Ascending aorta (tissue), 2 donors: Measurements from ENCODE around the gene MTR. TPM values are rescaled to one million over a fixed set of nuclear protein-coding genes. Genes with fewer than 3 reads are reported as not detected.

Source experiments
- DNase-seq, 2 donors: peaks; one replicate each; pipeline ENCODE4 v3.0.0-alpha.2; 2019; ENCODE audit warnings: low spot score in 2 of 2
- H3K27ac ChIP-seq, 2 donors: fragments of 200-600 bp; sonication (generic); one replicate each; pipeline ENCODE4 v1.5.1; 2016 to 2017; ENCODE audit warnings: mild to moderate bottlenecking in 1 of 2
- H3K27me3 ChIP-seq: fragments of 200-600 bp; sonication (generic); one replicate; pipeline ENCODE4 v1.5.1; 2017
- H3K36me3 ChIP-seq, 2 donors: fragments of 200-600 bp; sonication (generic); one replicate each; pipeline ENCODE4 v1.5.1; 2016
- H3K4me1 ChIP-seq, 2 donors: fragments of 200-600 bp; sonication (generic); one replicate each; pipeline ENCODE4 v1.5.1; 2016 to 2017; ENCODE audit warnings: mild to moderate bottlenecking in 1 of 2
- H3K4me3 ChIP-seq, 2 donors: fragments of 200-600 bp; sonication (generic); one replicate each; pipeline ENCODE4 v1.5.1; 2016 to 2017; ENCODE audit warnings: mild to moderate bottlenecking in 1 of 2
- H3K9me3 ChIP-seq, 2 donors: fragments of 200-600 bp; sonication (generic); one replicate each; pipeline ENCODE4 v1.5.1; 2016
- intact Hi-C: fragments of 100-400 bp; cut with DNase I; formaldehyde crosslinking; loops from one replicate; pipeline ENCODE4 v1.15.1; 2023
- total RNA-seq: library from RNA; depleted of rRNA; stranded (reverse); fragments of >200 nt; gene quantifications from one replicate; pipeline ENCODE4 v1.1.0, GENCODE V29; 2016
- TF ChIP-seq, protein P1 (sequence below), 3 experiments: fragments of 200-600 bp in 2 of 3; fragments of 450-650 bp in 1 of 3; sonication (generic) in 2 of 3; IDR thresholded peaks; one replicate each; pipeline ENCODE4 v1.5.1; 2016 to 2019; ENCODE audit warnings: antibody characterized with exemption in 3 of 3, mild to moderate bottlenecking in 1 of 3, moderate library complexity in 1 of 3

The MTR gene
- total RNA-seq, 1 donor from 2014 or later: 36.1 TPM

DNA sequence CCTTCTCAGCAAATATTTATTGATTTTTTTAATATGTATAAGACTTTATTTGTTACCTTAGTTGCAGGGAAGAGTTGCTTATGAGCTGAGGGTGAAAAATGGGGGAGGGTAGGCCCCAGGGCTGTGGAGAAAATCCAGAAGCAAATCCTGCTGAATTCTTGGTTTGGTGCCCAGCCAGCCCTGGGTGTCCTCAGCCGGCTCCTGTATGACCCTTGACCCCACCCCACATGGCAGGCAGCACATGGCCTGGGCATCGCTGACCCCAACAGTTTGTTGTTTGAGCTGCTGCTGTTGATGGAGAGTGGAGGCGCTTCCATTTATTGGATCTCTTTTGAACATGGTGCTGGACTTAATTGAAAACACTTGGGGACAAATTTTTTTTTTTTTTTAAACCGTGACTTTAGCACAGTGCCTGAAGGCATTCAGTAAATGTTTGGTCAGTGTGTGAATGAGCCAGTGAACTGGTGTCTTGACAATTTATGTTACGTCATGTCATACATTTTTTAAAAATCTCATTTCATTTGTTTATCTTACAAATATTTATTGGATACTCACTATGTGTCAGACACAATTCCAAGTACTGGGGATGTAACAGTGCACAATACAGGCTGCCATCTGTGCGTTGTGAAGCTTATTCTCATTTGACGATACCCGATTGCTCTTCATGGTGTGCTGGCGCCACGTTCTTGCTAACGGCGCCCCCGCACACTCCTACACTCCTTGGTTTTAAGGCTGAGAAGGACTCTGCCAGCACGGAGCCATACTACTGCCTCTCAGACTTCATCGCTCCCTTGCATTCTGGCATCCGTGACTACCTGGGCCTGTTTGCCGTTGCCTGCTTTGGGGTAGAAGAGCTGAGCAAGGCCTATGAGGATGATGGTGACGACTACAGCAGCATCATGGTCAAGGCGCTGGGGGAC lies 98.8 kb downstream of the MTR start:
- TF ChIP-seq, protein P1, sequence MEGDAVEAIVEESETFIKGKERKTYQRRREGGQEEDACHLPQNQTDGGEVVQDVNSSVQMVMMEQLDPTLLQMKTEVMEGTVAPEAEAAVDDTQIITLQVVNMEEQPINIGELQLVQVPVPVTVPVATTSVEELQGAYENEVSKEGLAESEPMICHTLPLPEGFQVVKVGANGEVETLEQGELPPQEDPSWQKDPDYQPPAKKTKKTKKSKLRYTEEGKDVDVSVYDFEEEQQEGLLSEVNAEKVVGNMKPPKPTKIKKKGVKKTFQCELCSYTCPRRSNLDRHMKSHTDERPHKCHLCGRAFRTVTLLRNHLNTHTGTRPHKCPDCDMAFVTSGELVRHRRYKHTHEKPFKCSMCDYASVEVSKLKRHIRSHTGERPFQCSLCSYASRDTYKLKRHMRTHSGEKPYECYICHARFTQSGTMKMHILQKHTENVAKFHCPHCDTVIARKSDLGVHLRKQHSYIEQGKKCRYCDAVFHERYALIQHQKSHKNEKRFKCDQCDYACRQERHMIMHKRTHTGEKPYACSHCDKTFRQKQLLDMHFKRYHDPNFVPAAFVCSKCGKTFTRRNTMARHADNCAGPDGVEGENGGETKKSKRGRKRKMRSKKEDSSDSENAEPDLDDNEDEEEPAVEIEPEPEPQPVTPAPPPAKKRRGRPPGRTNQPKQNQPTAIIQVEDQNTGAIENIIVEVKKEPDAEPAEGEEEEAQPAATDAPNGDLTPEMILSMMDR (IDR thresholded peaks at IDR 0.05): no peak

DNA sequence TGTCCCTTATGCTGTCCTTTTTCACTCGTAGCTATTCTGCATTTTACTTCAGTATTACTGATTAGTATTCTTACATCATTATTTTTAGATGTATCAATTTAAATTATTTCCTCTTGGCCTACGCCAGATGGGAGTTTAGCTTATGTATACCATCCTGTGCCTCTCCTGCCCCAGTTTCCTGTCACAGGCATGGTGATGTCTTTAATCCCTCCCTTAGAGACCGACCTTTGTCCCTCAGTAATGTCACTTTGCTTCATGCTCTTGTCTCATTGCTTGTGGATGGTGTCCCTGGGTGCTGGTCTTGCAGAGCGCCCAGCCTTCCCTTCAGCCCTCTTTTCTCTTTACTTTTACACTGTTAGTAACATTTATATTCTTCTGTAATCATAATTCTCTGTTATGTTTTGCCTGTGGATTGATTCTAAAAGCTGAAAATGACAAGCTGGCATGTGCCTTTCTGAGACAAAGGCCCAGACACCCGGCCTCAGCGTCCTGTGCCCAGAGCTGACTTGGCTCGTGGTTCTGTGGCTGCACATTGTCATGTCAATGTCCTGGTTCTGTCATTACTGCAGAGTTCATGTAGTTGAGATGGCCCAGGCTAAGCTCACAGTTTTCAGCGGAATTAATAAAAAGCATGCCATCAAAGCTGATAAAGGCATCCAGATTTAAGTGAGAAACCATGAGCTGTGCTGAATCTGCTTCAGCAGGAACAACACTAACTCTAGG lies 100.7 kb downstream of the MTR start:
- H3K4me3 ChIP-seq: no peak overlapping the region
- TF ChIP-seq, protein P1 (IDR thresholded peaks at IDR 0.05): no peak
- no peaks in the 10 kb centered on the region for H3K27me3 ChIP-seq
- no peaks in the 10 kb centered on the region for H3K4me1 ChIP-seq
- H3K27ac ChIP-seq: no peak overlapping the region
- peaks cover 73 to 88% of the 10 kb centered on the region in 2 donors for H3K36me3 ChIP-seq
- DNase-seq: no peak
- no peaks in the 10 kb centered on the region for H3K9me3 ChIP-seq
- intact Hi-C loops: loop anchor here (10.0 kb wide), 1 partner anchor 149 kb away; the partner anchor contains the start of gene RYR2

More for the DNA sequence above, 98.8 kb downstream of the MTR start:
- intact Hi-C loops: loop anchor here (10.0 kb wide), 1 partner anchor 151 kb away; the partner anchor contains the start of gene RYR2
- Histone ChIP-seq H3K36me3 (peaks cover 76 to 95% of the 10 kb centered on the region in 2 donors), H3K4me3 (no peak overlapping the region), H3K27me3 (no peaks in the 10 kb centered on the region), H3K27ac (no peak overlapping the region), H3K9me3 (no peaks in the 10 kb centered on the region), H3K4me1 (no peaks in the 10 kb centered on the region)
- no peak for DNase-seq

DNA sequence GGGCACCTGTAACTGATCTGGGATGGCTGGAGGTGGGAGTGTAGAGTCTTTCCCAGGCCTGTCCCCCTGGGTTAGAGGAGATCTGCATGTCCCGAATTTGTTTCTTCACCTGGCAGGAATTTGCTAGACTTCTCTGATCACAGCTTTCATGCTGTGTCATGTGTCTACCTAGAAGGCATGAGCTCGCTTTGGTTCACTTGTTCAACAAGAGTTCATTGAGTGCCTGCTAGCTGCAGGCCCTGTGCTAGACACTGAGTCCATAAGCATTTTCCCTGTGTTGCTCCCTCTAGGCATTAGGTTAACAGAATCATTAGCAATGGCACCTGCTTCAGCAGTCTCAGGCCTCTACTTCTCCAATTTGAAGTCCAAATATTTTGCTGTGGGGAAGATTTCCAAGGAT lies 101.6 kb downstream of the MTR start:
- TF ChIP-seq, protein P1 (IDR thresholded peaks at IDR 0.05): no peak
- intact Hi-C loops: loop anchor here (10.0 kb wide), 1 partner anchor 148 kb away; the partner anchor contains the start of gene RYR2

DNA sequence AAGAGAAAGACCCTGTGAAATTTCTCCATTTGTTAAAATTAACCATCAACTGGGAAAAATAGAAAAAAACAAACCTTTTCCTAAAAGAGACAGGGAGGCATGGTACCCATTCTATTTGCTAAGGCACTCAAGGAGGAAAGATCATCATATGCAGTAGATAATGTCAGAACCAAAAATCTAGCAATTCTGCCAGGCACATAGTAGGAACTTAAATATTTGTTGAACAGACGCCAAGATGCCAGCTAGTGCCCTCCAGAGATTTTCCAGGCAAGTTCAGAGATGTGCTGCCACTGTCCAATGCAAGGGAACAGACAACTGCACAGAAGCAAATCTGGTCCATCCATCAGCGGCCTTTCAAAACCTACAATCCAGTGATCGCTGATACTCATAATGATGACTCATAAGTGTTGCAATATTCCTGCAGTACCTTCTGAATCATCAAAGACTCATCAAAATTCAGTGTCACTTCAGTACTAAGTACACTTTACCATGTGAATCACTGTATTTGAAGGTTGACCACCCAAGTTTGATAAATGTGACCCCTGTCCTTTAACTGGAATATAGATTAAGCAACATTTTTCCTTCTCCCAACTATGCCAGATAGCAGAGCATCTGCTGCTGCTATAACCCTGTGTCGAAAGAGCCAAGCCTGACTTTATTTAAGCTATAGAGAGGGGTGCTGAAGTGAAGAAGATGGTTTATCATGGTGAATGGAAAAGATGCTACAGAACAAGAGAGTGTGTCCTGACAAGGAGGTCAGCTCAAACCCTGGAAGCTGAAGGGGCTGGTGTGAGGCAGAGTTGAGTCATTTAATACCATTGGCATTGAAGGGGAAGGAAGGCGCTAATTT lies 110.0 kb downstream of the MTR start:
- Histone ChIP-seq H3K36me3 (peaks cover 0 to 9% of the 10 kb centered on the region in 2 donors), H3K4me3 (no peak overlapping the region), H3K27me3 (no peaks in the 10 kb centered on the region), H3K27ac (no peak overlapping the region), H3K9me3 (no peaks in the 10 kb centered on the region), H3K4me1 (no peaks in the 10 kb centered on the region)
- intact Hi-C loops: no loop called here
- no peak for DNase-seq
- TF ChIP-seq, protein P1 (IDR thresholded peaks at IDR 0.05): no peak

More for the DNA sequence above, 101.6 kb downstream of the MTR start:
- peak overlapping the region in 1 of 2 donors; percentile 7 for H3K27ac ChIP-seq
- DNase-seq: no peak
- H3K9me3 ChIP-seq: no peaks in the 10 kb centered on the region
- H3K4me3 ChIP-seq: no peak overlapping the region
- no peaks in the 10 kb centered on the region for H3K27me3 ChIP-seq
- H3K4me1 ChIP-seq: no peaks in the 10 kb centered on the region
- H3K36me3 ChIP-seq: peaks cover 64 to 86% of the 10 kb centered on the region in 2 donors

DNA sequence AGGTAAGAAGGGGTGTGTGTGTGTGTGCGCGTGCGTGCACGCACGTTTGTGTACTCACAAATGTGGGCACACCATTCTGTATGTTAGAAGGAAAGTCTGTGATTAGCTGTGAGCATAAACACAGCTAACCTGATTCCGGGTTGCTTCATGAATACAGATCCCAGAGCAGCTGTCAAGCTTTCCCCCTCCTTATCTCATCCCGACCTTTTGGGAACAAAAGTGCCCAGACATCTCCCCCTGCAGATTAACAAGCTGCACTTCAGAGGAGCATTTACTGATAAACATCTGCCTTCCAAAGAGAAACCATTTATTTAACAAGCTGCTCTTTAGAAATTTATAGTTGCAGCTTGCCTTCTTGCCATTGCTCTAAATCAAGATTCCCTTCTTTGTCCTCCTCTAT lies 112.1 kb downstream of the MTR start:
- no peaks in the 10 kb centered on the region for H3K36me3 ChIP-seq
- H3K9me3 ChIP-seq: no peaks in the 10 kb centered on the region
- H3K4me3 ChIP-seq: no peak overlapping the region
- DNase-seq: no peak
- TF ChIP-seq, protein P1 (IDR thresholded peaks at IDR 0.05): no peak
- intact Hi-C loops: no loop called here
- no peak overlapping the region for H3K27ac ChIP-seq
- no peaks in the 10 kb centered on the region for H3K4me1 ChIP-seq
- no peaks in the 10 kb centered on the region for H3K27me3 ChIP-seq
